Choroid plexus epithelial cell (primary cell): Measurements from ENCODE around the gene GTPBP1.

Experiments used
- DNase-seq: peaks from one replicate; pipeline ENCODE4 v3.0.0-alpha.2; 2010; ENCODE audit warnings: low read depth
- H3K4me3 ChIP-seq: 2 replicates; pipeline ENCODE4 v1.5.1; 2011; ENCODE audit warnings: low read depth, mild to moderate bottlenecking, control low read depth, low read length, moderate library complexity
- TF ChIP-seq, protein P1 (sequence below): conservative IDR thresholded peaks from 2 replicates; pipeline ENCODE4 v1.5.1; 2011; ENCODE audit warnings: low read depth, mild to moderate bottlenecking, control low read depth, inconsistent platforms, low read length, moderate library complexity

The GTPBP1 gene

GRCh38 chr22:38705235-38706100 lies at the start of gene GTPBP1:
Gene GTPBP1, plus strand, starts transcription at chr22:38705944. Its CDS starts 12 bp downstream, at chr22:38705956.
- peak within 1 kb of the TSS; percentile 93 for H3K4me3 ChIP-seq
- DNase-seq = peak; percentile 100
- TF ChIP-seq, protein P1, sequence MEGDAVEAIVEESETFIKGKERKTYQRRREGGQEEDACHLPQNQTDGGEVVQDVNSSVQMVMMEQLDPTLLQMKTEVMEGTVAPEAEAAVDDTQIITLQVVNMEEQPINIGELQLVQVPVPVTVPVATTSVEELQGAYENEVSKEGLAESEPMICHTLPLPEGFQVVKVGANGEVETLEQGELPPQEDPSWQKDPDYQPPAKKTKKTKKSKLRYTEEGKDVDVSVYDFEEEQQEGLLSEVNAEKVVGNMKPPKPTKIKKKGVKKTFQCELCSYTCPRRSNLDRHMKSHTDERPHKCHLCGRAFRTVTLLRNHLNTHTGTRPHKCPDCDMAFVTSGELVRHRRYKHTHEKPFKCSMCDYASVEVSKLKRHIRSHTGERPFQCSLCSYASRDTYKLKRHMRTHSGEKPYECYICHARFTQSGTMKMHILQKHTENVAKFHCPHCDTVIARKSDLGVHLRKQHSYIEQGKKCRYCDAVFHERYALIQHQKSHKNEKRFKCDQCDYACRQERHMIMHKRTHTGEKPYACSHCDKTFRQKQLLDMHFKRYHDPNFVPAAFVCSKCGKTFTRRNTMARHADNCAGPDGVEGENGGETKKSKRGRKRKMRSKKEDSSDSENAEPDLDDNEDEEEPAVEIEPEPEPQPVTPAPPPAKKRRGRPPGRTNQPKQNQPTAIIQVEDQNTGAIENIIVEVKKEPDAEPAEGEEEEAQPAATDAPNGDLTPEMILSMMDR = peak; percentile 2

DNA sequence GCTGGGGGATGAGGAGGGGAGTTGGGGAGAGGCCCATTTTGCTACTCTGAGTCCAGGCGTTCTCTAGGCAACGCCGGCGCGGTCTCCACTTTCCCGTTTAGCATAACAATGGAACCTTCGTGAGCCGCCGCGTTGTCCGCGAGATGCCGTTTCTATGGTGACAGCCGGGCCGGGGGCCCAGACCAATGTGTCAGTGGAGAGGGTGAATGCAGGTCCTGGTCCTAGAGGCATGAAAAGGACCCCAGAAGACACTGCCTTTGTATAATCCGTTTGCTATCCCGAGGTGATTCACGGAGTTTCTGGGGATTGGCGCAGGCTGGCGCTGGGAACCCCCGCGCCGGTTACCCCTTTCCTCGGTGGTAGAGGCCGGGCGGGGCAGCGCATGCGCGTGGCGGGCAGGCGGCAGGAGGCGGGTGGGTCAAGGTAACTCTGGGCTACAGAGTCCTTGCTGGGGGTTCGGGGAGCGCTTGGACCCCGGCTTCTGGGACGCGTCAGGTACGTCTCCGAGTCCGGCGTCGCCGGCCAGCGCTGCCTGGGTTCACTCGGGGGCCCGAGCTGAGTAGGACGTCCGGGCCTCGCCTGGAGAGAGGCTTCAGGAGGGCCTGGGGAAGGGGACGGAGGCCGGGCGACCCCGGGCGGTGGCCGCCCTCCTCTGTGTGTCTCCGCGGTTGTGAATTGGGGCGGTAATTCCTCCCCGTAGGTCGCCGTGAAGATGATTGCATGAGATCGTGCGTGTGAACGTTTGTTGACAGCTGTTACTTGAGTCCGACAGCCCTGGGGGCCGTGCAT lies 49.3 kb upstream of the GTPBP1 start, which contains the start of the genes CBY1 and FAM227A:
Gene CBY1 (plus strand): TSS at position 383 of the 789 bp plus-strand sequence. CDS start 11,417 bp downstream, outside the sequence.
Gene FAM227A (minus strand): TSS at position 137 of the 789 bp plus-strand sequence. CDS start 6,224 bp downstream, outside the sequence.
- peak; percentile 86 for DNase-seq
- TF ChIP-seq, protein P1 = no peak
- peak within 1 kb of the TSS; percentile 76 for H3K4me3 ChIP-seq

DNA sequence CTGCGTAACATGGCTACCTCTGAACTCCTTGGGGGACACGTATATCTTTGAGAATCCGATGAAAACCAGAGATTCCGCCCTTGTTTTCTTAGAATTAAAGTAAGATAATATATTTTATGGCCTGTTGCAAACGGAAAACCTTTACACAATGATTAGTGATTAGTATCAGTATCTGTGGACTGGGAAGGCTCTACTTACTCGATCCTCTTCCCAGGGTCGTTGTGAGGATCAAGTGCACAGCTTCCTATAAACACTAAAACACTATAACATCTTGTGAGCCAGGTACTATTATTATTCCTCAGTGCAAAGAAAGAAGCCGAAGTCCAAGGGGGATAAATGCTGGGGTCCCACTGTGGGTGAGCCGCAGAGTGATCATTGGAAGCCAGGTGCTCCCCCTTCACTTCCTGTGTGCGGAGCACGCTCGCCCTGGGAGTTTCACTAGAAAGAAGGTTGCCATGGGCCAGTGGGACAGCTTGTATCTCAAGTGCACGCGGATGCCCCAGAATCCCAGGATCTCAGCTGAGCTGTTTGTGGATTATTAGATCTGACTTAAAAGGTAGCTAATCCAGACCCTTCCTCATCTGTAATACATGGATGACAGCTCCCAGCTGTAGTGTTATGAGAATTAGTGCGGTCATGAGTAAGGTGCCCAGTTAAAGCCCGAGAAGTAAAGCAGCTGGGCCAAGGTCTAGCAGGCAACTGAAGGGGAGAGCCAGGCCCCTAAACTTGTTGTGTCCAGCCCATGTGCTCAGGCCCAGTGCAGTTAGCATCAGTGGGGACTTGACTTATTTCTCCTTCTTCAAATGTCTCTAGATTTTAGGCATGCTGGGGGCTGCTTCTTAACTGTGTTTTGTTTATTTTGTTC lies 48.5 kb upstream of the GTPBP1 start:
- TF ChIP-seq, protein P1 = no peak
- peak overlapping the region; percentile 76 for H3K4me3 ChIP-seq

GRCh38 chr22:38674888-38675287 lies 30.9 kb upstream of the GTPBP1 start:
- DNase-seq = no peak
- TF ChIP-seq, protein P1 = no peak
- H3K4me3 ChIP-seq = no peak overlapping the region

More for the DNA sequence above, 48.5 kb upstream of the GTPBP1 start:
- DNase-seq = peak; percentile 29

GRCh38 chr22:38675833-38676232 lies 29.9 kb upstream of the GTPBP1 start:
- no peak overlapping the region for H3K4me3 ChIP-seq
- no peak for DNase-seq
- TF ChIP-seq, protein P1 = no peak
